ENCODE data around the gene SH3BP2. TPM values are rescaled to one million over a fixed set of nuclear protein-coding genes. Genes with fewer than 3 reads are reported as not detected.

SH3BP2 gene
- total RNA-seq, 4 donors from 2014 or later: 26.2 to 109 (median 66.0) TPM

DNA sequence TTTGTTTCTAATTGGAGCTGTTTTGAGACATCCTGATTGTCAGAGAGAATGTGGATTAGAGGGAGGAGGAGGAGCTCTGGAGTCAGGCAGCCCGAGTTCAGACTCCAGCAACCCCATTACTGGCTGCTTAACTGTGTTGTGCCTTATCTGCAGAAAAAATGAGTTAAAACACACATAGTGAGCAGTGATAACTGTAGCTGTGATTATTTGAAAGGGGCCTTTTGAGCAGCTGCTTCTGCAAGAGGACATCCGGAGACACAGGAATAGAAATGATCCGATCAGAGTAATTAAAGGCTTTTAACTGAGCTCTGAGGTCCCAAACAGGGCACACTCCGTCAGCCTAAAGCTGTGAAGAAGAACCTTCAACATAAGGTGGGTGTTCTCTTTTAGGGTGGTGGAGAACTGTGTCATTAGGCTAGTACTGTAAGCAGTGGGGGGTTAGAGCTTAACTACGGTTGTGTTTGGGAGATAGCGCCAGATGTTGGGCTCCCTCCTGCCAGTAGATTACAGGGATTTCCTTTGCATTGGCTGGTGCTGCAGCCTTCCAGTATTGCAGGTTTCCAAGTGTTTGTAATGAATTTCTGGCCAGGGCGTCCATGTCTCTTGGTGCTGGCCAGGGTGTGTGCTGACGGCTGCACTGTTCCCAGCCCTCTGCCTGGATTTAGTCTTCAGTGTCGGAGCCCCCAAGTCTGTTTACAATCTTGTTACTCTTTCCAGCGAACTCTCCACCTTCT, 75.0 kb downstream of the SH3BP2 start:
- TF ChIP-seq, protein P1, sequence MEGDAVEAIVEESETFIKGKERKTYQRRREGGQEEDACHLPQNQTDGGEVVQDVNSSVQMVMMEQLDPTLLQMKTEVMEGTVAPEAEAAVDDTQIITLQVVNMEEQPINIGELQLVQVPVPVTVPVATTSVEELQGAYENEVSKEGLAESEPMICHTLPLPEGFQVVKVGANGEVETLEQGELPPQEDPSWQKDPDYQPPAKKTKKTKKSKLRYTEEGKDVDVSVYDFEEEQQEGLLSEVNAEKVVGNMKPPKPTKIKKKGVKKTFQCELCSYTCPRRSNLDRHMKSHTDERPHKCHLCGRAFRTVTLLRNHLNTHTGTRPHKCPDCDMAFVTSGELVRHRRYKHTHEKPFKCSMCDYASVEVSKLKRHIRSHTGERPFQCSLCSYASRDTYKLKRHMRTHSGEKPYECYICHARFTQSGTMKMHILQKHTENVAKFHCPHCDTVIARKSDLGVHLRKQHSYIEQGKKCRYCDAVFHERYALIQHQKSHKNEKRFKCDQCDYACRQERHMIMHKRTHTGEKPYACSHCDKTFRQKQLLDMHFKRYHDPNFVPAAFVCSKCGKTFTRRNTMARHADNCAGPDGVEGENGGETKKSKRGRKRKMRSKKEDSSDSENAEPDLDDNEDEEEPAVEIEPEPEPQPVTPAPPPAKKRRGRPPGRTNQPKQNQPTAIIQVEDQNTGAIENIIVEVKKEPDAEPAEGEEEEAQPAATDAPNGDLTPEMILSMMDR (IDR thresholded peaks at IDR 0.05): no peak
- no peak for DNase-seq (ENCODE audit: low spot score)
- ATAC-seq (ENCODE audit: low FRiP score): no peak

DNA sequence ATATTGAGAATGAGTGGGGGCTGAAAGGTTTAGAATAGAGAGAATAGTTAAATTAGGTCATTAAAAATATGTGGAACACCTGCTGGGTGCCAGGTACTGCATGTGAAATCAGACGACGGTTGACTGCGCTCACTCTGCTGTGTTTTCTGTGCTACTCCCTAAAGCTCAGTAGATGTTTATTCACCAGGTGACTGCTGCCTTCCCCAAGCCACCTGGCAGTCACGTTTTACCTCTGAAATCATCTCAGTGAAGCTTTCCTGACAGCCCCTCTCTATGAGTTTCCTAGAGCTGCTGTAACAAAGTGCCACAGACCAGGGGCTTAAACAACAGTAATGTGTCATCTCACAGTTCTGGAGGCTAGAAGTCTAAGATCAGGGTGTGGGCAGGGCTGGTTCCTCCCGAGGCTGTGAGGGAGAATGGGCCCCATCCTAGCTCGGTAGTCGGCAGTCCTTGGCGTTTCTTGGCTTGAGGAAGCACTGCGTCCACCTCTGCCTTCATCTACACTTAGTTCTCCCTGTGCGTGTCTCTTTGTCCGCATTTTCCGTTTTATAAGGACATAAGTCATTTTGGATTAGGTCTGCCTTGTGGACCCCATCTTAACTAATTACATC, 76.1 kb downstream of the SH3BP2 start:
- TF ChIP-seq, protein P1 (IDR thresholded peaks at IDR 0.05): no peak
- DNase-seq (ENCODE audit: low spot score) (no peak), ATAC-seq (ENCODE audit: low FRiP score) (no peak)

DNA sequence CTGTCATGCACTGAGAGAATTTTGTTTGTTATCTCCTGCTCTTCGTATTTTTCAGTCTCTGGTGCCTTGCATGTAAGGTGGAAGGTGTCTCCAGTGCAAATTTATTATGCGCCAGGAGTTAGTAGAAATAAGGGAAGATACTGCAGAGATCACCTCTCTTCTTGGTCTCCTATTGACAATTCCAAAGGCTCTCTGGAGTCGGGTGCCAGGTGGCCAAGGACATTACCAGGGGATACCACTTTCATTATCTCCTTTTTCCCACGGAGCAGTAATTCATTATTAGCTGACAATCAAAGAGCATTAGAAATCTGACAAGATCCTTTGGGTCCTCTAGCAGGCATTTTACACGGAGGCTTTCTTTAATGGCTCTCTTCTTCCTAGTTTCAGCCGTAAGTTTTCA, 76.8 kb downstream of the SH3BP2 start:
- ATAC-seq (ENCODE audit: low FRiP score) (no peak), DNase-seq (ENCODE audit: low spot score) (no peak)
- TF ChIP-seq, protein P1 (IDR thresholded peaks at IDR 0.05): no peak

DNA sequence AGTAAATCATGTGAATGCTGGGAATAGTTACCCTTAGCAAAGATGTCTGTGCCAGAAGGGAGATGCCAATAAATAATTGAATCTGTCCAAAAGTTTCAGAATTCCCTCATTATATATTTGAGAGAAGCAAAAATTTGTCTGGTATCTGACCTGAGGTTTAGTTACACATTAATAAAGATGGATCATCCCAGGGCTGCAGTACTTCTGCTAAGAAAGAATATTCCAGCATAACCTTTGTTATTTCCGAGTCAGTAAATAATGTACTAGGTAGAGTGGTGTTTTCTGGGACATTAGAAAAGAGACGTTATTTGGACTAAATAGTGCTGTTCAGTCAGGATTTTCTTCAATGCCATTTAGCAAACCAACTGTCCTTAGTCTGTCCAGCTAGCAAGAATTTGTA, 77.2 kb downstream of the SH3BP2 start:
- ATAC-seq (ENCODE audit: low FRiP score) (no peak), DNase-seq (ENCODE audit: low spot score) (no peak)
- TF ChIP-seq, protein P1 (IDR thresholded peaks at IDR 0.05): no peak

DNA sequence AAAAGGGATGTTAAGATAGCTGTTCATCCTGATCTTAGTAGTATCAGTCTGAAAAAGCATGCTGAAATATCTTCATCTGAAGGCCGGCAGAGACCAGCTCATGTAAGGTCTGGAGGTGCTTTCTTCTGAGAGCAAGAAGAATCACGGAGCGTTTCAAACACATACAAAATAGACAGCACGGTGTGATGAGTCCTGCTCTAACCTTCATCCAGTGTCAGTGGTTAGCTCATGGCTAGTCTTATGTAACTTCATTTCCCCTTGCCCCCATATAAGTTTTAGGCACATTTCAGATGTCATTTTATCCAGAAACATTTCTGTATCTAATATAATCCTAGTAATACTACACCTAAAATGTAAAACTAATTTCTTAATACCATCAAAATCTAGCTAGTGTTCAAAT, 78.6 kb downstream of the SH3BP2 start:
- DNase-seq (ENCODE audit: low spot score) (no peak), ATAC-seq (ENCODE audit: low FRiP score) (no peak)
- TF ChIP-seq, protein P1 (IDR thresholded peaks at IDR 0.05): no peak

DNA sequence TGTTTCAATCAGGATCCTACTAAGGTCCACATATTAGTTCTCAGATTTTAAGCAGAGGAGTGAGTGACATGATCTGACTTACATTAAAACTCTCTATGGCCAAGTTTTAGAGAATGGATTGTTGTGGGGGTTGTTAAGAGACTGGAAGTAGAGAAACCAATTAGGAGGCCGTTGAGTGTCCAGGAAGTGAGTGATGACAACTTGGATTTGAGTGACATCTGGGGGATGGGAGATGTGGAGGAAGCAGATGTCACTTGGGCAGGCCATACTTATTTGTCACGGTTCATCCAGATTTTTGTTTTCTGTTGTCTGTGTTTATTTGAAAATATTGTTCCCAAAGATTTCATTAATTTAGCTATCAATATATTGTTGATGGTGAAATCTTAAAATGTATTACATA, 79.0 kb downstream of the SH3BP2 start:
- TF ChIP-seq, protein P1 (IDR thresholded peaks at IDR 0.05): no peak
- no peak for DNase-seq (ENCODE audit: low spot score)
- ATAC-seq (ENCODE audit: low FRiP score): no peak

DNA sequence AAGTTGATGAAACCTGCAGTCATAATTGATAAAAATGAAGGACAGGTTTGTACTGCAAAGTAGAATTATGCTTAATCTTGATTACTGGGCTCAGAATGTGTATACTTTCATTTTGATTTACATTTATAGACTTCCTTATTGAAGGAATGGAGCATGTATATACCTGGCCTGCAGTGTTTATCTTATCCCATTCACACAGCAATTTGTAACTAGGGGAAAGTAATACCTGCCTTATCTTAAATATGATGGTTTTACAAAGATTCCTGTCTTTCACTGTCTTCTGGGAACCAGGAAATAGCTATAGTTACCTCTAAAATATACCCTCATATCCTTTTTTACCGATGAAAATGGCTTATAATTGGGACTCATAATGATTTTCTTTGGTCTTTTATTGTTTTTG, 80.4 kb downstream of the SH3BP2 start:
- no peak for DNase-seq (ENCODE audit: low spot score)
- TF ChIP-seq, protein P1 (IDR thresholded peaks at IDR 0.05): no peak
- ATAC-seq (ENCODE audit: low FRiP score): no peak

Data from omental fat pad (tissue), 4 donors.